ENCODE data around the gene NIPSNAP2. TPM values are rescaled to one million over a fixed set of nuclear protein-coding genes. Genes with fewer than 3 reads are reported as not detected.
A peak's percentile ranks its signal among the peaks of the same experiment; 100 is the strongest.
"Not testable (repeated sequence)": the region's sequence is repeated elsewhere in the genome, so short reads cannot be mapped to it uniquely, and the experiment has no call there.

Gene NIPSNAP2
- total RNA-seq (ENCODE audit: insufficient read depth, low replicate concordance): 32.3 TPM

GRCh38 chr7:55964261-55965099 lies at the start of gene NIPSNAP2:
Gene NIPSNAP2, plus strand, starts transcription at chr7:55964585. Its CDS starts 25 bp downstream, at chr7:55964610.
- peak; percentile 69 for DNase-seq (ENCODE audit: low spot score)

DNA sequence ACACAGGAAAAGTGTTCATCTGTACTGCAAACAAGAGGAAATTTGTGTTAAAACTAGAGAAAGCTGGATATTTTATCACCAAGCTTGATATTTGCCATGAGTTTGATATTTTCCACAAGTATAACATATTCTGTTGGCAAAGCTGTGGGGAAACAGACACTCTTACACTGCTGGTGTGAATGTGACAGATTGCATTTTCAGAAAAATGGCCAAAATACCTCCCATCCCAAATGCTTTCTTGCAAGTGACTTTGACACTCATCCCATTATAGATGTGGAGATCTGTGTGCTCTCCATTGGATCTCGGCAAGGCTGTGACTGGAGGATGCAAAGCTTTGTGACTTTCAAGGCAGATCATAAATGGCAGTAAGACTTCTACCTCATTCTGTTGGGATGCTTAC lies 46.6 kb upstream of the NIPSNAP2 start:
- no peak for DNase-seq (ENCODE audit: low spot score)

DNA sequence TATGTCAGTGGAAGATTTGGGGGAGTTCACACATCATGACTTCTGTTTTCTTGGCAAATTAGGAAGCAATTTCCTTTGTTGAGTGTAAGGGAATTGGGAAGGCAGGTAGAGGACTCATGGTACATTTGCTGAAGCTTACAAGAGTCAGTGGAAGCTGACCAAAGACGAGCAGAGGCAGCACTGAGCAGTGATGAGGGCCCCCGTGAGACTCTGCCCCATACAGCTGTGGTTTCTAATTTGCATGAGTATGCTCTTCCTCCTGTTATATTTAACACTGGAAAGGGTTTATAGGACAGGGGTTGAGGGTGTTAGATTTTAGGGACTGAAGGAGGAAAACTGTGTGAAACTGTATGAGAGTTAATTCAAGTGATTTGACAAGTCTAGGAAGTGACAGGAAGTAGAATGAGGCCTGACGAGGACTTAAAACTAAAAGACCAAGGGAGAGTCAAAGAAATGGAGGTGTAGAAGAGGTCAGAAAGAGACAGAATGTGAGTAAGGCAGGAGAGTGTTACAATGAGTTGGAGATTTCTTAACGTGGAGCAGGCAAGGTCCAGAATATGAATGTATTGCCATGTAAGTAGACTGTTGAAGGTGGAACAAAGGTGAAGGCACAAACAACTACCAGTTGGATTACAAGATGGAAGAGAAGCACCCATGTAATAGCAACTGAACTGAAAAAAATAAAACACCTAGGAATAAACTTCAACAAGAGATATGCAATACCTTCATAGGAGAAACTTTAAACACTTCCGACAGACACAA lies 36.2 kb upstream of the NIPSNAP2 start:
- DNase-seq (ENCODE audit: low spot score): no peak

- no peak for DNase-seq (ENCODE audit: low spot score)
These were observed 32.8 kb upstream of the NIPSNAP2 start for GRCh38 chr7:55931421-55932151.

DNA sequence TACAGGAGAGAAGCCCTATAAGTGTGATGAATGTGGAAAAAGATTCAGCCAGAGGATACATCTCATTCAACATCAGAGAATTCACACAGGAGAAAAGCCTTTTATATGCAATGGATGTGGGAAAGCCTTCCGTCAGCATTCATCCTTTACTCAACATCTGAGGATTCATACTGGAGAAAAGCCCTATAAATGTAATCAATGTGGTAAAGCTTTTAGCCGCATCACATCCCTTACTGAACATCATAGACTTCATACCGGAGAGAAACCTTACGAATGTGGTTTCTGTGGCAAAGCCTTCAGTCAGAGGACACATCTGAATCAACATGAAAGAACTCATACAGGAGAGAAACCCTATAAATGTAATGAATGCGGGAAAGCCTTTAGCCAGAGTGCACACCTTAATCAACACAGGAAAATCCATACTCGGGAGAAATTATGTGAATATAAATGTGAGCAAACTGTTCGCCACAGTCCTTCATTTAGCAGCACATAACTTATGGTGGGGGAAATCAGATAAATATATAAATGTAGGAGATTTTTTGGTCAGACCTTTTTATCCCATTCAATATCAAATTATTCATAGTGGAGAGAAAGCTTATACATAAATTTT lies 24.8 kb upstream of the NIPSNAP2 start:
- no peak for DNase-seq (ENCODE audit: low spot score)

DNA sequence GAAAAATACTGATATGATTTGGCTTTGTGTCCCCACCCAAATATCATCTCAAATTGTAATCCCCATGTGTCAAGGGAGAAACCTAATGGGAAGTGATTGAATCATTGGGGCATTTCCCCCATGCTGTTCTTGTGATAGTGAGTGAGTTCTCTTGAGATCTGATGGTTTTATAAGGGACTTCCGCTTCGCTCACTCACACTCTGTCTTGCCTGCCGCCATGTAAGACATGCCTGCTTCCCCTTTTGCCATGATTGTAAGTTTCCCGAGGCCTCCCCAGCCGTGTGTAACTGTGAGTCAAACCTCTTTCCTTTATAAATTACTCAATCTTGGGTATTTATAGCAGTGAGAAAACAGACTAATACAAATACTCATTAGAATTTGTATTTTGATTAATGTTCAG lies 17.8 kb upstream of the NIPSNAP2 start:
- DNase-seq (ENCODE audit: low spot score): no peak

GRCh38 chr7:55951637-55952351 lies 12.6 kb upstream of the NIPSNAP2 start, which contains the start of gene MRPS17:
Gene MRPS17, plus strand, starts transcription at chr7:55951877. Its CDS starts 1,319 bp downstream, at chr7:55953196.
- DNase-seq (ENCODE audit: low spot score): peak; percentile 90

- not testable (repeated sequence) for DNase-seq (ENCODE audit: low spot score)
These were observed 12.1 kb upstream of the NIPSNAP2 start for GRCh38 chr7:55952352-55952671.

- DNase-seq (ENCODE audit: low spot score): no peak
These were observed 10.5 kb upstream of the NIPSNAP2 start for GRCh38 chr7:55953707-55954475.

DNA sequence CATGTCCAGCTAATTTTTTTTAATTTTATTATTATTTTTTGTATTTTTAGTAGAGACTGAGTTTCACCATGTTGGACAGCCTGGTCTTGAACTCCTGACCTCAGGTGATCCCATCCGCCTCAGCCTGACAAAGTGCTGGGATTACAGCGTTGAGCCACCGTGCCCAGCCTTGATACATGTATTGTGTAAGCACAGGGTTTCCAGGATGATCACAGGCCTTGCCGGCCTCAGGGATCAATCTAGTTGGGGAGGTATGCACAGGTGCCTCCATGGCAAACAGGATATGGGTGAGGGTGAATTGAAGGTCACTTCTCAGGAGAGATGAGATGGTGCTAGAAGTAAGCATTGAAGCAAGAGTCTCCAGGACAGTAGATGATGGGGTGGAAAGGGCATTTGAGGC lies 7.2 kb upstream of the NIPSNAP2 start:
- DNase-seq (ENCODE audit: low spot score): no peak

DNA sequence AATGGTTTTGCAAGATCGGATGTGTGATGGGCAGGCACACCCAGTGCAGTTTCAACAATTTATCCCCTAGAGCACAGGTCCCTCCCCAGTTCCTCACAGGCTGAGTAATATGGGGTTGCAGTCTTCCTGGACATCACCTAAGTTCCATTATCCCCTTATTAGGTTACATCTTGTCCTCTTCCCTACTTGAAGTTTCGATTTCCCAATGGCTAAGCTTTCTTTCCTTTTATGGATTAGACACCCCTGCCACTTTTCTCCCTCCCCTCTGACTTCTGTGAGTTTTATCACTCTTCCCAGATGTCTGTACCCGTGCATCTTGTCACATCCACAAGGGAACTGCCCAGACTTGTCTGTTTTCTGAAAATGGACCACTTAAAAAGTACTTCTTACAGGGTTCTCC lies 2.4 kb upstream of the NIPSNAP2 start:
- DNase-seq (ENCODE audit: low spot score): no peak

DNA sequence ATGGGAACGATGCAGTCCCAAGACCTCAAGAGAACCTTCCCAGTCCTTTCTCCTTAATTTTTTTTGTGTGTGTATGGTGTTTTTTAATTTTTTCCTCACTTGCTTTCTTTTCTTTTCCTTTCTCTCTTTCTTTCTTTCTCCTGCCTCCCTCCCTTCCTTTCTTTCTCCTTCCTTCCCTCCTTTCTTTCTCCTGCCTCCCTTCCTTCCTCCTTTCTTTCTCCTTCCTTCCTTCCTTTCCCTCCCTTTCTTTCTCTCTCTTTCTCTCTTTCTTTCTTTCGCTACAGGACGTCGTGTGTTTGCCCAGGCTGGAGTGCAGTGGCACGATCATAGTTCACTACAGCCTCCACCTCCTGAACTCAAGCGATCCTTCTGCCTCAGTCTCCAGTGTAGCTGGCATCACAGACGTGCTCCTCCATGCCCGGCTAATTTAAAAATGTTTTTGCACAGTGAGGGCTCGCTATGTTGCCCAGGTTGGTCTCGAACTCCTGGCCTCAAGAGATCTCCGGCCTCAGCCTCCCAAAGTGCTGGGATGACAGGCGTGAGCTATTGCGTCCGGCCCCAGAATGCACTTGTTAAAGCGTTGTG lies 709 bp upstream of the NIPSNAP2 start:
- DNase-seq (ENCODE audit: low spot score): no peak

- DNase-seq (ENCODE audit: low spot score): no peak
These were observed 700 bp downstream of the NIPSNAP2 start for GRCh38 chr7:55965100-55965470.

- peak; percentile 37 for DNase-seq (ENCODE audit: low spot score)
These were observed 1.5 kb downstream of the NIPSNAP2 start for GRCh38 chr7:55965805-55966421.

GRCh38 chr7:55966851-55967250 lies 2.5 kb downstream of the NIPSNAP2 start:
- no peak for DNase-seq (ENCODE audit: low spot score)

DNA sequence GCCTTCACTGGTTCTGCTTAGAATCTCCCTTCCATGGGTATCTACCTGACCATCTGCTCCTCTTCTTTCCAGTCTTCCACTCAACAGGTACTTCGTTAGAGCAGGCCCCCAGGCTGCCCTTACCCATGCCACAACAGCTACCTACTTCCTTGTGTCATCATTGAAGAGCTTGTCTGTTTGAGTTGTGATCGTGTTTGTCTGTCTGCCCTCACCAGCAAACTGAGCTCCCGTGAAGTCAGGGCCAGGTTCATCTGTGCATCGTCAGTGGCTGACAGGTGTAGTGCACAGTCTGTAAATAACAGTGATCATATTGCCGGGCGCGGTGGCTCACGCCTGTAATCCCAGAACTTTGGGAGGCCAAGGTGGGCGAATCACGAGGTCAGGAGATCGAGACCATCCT lies 5.0 kb downstream of the NIPSNAP2 start:
- no peak for DNase-seq (ENCODE audit: low spot score)

- DNase-seq (ENCODE audit: low spot score): no peak
These were observed 6.2 kb downstream of the NIPSNAP2 start for GRCh38 chr7:55970561-55970960.

GRCh38 chr7:55970978-55971377 lies 6.6 kb downstream of the NIPSNAP2 start:
- DNase-seq (ENCODE audit: low spot score): no peak

DNA sequence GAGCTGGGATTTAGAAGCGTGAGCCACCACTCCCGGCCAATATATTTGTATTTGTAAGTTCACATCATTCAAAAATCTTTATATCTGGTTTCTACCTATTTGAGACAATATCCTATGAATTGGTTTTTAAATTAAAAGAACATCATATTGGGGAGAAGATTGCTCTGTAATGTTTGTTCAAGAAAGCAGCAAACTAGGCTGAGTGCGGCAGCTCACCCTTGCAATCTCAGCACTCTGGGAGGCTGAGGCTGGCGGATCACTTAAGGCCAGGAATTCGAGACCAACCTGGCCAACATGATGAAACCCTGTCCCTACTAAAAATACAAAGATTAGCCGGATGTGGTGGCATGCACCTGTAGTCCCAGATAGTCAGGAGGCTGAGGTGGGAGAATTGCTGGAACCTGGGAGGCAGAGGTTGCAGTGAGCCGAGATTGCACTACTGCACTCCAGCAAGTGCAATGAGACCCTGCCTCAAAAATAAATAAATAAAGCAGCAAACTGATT lies 9.4 kb downstream of the NIPSNAP2 start:
- DNase-seq (ENCODE audit: low spot score): no peak
